Posterior vena cava (tissue), 2 donors: ENCODE results near the gene HPGDS. TPM values are rescaled to one million over a fixed set of nuclear protein-coding genes. Genes with fewer than 3 reads are reported as not detected.

Experiments used
- DNase-seq: peaks from one replicate; pipeline ENCODE4 v3.0.0-alpha.2; 2020; ENCODE audit warnings: low spot score
- intact Hi-C, 2 donors: fragments of 100-400 bp; cut with DNase I; formaldehyde crosslinking; loops; one replicate each; pipeline versions ENCODE4 v1.14.1 to v1.14.2; 2022 to 2023
- total RNA-seq, 2 donors: library from RNA; stranded (reverse); fragmentation: NEBNext Ultra II Directional; extraction: Animal tissue kit (Norgen Biotek cat#: 25700); gene quantifications; one replicate each; pipeline ENCODE4 v1.2.1, GENCODE V29; 2021
- donor health status: DM: yes; HTN: yes; CAD: no.
- donor health status: DM: yes; HTN: yes; CAD: no.

HPGDS gene
- total RNA-seq, 2 donors from 2014 or later, result 2.5 to 7.5 TPM

GRCh38 chr4:94276204-94276603, 66.4 kb downstream of the HPGDS start:
- DNase-seq, result no peak
- intact Hi-C loops, result no loop called here

- DNase-seq, result no peak
- intact Hi-C loops, result no loop called here
These were observed 67.7 kb downstream of the HPGDS start for GRCh38 chr4:94274912-94275311.

DNA sequence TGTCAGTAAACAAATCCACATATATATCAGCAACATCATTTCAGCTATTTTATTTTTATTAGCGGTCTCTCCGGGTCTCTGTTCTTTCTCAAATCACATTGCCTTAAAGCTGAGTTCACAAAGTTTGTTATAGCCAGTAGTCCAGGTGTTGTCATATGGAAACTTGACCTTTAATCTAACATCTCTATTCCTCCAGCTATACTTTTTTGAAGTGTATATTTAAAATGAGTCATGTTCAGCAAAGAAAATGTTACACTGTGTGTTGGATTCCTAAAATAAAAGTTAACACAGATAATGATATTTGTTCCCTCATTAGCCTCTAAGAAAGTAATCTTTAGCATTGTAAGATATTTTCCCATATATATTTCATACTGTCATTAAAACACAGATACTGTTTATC, 71.4 kb downstream of the HPGDS start:
- no peak for DNase-seq
- intact Hi-C loops, result no loop called here

GRCh38 chr4:94267037-94267436, 75.6 kb downstream of the HPGDS start:
- intact Hi-C loops, result no loop called here
- DNase-seq, result no peak

DNA sequence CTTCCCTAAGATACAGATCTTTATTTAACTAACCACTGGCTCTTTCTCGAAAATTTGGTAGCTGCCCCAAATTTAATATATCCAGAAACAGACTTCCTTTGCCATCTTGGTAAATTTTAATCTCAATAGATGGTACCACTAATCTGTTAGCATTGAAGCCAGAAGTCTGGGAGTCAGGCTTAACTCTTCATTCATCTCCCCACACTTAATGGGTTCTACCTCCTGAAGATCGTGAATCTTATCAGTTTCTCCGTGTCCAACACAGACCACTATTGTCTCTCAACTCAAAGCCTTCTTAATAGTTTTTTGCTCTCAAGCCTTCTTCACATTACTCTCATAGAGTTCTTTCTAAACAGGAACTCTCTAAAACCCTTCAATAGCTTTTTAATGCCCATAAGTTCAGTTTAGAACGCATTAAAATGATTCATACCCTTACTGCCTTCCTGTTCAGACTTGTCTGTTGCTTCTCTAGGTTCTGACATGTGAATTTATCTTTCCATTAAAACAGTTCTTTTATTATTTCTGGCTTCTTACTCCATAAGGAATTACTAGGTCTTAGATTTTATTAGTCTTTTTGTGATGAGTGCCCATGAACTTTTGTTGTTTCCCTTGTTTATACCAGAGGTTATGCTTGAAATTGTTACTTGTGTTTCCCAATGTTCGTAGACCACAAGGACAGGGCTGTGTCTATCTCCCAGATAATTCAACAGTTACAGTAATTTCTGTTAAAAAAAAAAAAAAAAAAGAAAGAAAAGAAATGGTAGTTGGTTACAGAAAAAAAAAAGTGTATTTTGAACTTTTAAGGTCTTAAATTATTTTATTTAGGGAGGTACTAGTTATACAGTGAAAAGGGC, 80.2 kb downstream of the HPGDS start:
- DNase-seq, result no peak
- intact Hi-C loops, result no loop called here

DNA sequence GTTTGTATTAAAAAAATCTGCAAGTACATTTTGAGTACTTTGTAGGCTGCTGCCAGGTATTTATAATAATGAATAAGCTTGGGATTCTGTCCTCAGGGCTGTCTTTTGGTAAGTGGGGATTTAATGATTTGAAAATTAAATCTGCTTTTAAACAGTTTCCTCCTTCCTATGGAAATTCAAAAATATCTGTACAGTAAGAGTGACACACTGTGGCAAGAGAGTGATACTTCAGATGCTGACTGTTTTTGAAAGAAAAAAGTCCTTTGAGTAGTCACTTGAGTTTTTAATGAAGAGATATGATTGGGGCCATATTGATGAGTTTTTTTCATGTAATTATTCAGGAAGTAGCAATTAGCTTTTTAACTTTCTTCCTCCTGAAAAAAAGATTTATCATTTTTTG, 85.8 kb downstream of the HPGDS start:
- DNase-seq, result no peak
- intact Hi-C loops, result no loop called here

DNA sequence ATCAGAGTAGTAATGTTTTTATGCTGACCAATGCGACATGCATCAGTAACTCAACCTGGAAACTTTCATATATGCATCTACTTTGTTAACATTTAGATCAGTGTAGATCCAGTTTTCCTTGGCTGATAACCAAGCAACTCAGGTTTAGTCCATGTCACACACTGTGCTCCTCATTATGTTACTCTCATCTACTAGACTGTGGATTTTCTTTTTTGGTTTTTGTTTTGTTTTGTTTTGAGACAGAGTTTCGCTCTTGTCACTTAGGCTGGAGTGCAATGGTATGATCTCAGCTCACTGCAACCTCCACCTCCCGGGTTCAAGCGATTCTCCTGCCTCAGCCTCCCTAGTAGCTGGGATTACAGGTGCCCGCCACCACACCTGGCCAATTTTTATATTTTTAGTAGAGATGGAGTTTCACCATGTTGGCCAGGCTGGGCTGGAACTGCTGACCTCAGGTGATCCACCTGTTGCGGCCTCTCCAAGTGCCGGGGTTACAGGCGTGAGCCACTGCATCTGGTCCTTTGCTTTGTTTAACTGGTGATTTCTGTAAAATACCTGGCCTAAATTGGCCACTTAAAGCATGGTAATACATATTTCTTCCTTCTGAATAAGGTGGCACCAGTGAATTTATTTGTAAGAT, 86.4 kb downstream of the HPGDS start:
- intact Hi-C loops, result no loop called here
- DNase-seq, result no peak

- intact Hi-C loops, result no loop called here
- no peak for DNase-seq
These were observed 89.6 kb downstream of the HPGDS start for GRCh38 chr4:94253036-94253435.

- DNase-seq, result no peak
- intact Hi-C loops, result no loop called here
These were observed 91.5 kb downstream of the HPGDS start for GRCh38 chr4:94251094-94251493.

Other genes starting within 250 kb of the HPGDS start
- gene SMARCAD1, start 135.0 kb downstream of the HPGDS start, total RNA-seq, result 10 to 100 TPM; 19.9 to 20.7 TPM
- 100 to 1,000 TPM; 418 to 594 TPM for gene PDLIM5, start 109.1 kb upstream of the HPGDS start, total RNA-seq